HEK293 (cell line): ENCODE measurements around the gene RSPRY1.
A peak's percentile ranks its signal among the peaks of the same experiment; 100 is the strongest.

ENCODE experiments used
- CTCF ChIA-PET: fragments of 350-600 bp; formaldehyde crosslinking; extraction: SDS; loops from one replicate; lab custom pipeline; 2021; ENCODE audit warnings: antibody characterized with exemption; lab: Yijun Ruan, JAX
- POLR2A ChIA-PET: fragments of 300-600 bp; formaldehyde crosslinking; extraction: SDS; loops from one replicate; lab custom pipeline; 2020; ENCODE audit warnings: antibody characterized with exemption, inconsistent platforms; lab: Yijun Ruan, JAX
- H3K27ac ChIP-seq: fragments of 200-500 bp; sonication (Bioruptor generic); 2 replicates; pipeline ENCODE4 v1.5.1; 2014; ENCODE audit warnings: low read depth, low read length, control low read depth, inconsistent platforms; ENCODE audit errors: extremely low read depth
- H3K36me3 ChIP-seq, 2 experiments: fragments of 200-500 bp in 1 of 2; sonication (Bioruptor generic) in 1 of 2; 1 replicate in 1 of 2; 2 replicates in 1 of 2; pipeline ENCODE4 v1.5.1; 2014 to 2017; ENCODE audit warnings: inconsistent platforms in 2 of 2, low read length in 2 of 2; ENCODE audit not compliant: control insufficient read depth in 2 of 2, insufficient read depth in 1 of 2
- H3K4me1 ChIP-seq: fragments of 200-500 bp; sonication (Bioruptor generic); 2 replicates; pipeline ENCODE4 v1.5.1; 2014; ENCODE audit warnings: mild to moderate bottlenecking, low read length, inconsistent platforms; ENCODE audit not compliant: control insufficient read depth, insufficient read depth
- H3K4me3 ChIP-seq: 2 replicates; pipeline ENCODE4 v1.5.1; 2011; ENCODE audit warnings: low read depth, mild to moderate bottlenecking, control low read depth, low read length, moderate library complexity
- H3K9me3 ChIP-seq: fragments of 200-500 bp; sonication (Bioruptor generic); 2 replicates; pipeline ENCODE4 v1.5.1; 2014; ENCODE audit warnings: low read depth, low read length, inconsistent platforms; ENCODE audit not compliant: control insufficient read depth, insufficient read depth
- ELK4 ChIP-seq: IDR thresholded peaks from 2 replicates; pipeline ENCODE4 v1.6.1; 2011; ENCODE audit warnings: mild to moderate bottlenecking, low read depth, low read length, borderline replicate concordance
- KLF10 ChIP-seq: fragments of 450-650 bp; IDR thresholded peaks from 2 replicates; pipeline ENCODE4 v1.5.1; 2018; ENCODE audit warnings: missing biosample characterization, mild to moderate bottlenecking, missing genetic modification characterization
- KLF9 ChIP-seq: fragments of 450-650 bp; formaldehyde crosslinking; IDR thresholded peaks from 2 replicates; pipeline ENCODE4 v1.5.1; 2016; ENCODE audit warnings: missing biosample characterization, missing genetic modification characterization, low read depth
- SP2 ChIP-seq: fragments of 450-650 bp; formaldehyde crosslinking; IDR thresholded peaks from 2 replicates; pipeline ENCODE4 v1.5.1; 2016; ENCODE audit warnings: missing biosample characterization, missing genetic modification characterization
- YY2 ChIP-seq: fragments of 450-650 bp; formaldehyde crosslinking; IDR thresholded peaks from 2 replicates; pipeline ENCODE4 v1.5.1; 2016; ENCODE audit warnings: missing biosample characterization, missing genetic modification characterization
- ZBTB10 ChIP-seq: fragments of 450-650 bp; formaldehyde crosslinking; IDR thresholded peaks from 2 replicates; pipeline ENCODE4 v1.5.1; 2016; ENCODE audit warnings: missing biosample characterization, missing genetic modification characterization
- ZBTB20 ChIP-seq: fragments of 450-650 bp; formaldehyde crosslinking; IDR thresholded peaks from 2 replicates; pipeline ENCODE4 v1.5.1; 2016; ENCODE audit warnings: missing biosample characterization, missing genetic modification characterization
- ZBTB48 ChIP-seq: fragments of 450-650 bp; formaldehyde crosslinking; IDR thresholded peaks from 2 replicates; pipeline ENCODE4 v1.5.1; 2016; ENCODE audit warnings: missing biosample characterization, missing genetic modification characterization
- ZBTB7A ChIP-seq: fragments of 450-650 bp; formaldehyde crosslinking; IDR thresholded peaks from 2 replicates; pipeline ENCODE4 v1.5.1; 2016; ENCODE audit warnings: low read depth, missing biosample characterization, missing genetic modification characterization
- ZEB2 ChIP-seq: fragments of 450-650 bp; formaldehyde crosslinking; IDR thresholded peaks from 2 replicates; pipeline ENCODE4 v1.5.1; 2016; ENCODE audit warnings: missing biosample characterization, missing genetic modification characterization
- ZFHX2 ChIP-seq: fragments of 450-650 bp; formaldehyde crosslinking; conservative IDR thresholded peaks from 2 replicates; pipeline ENCODE4 v1.5.1; 2016; ENCODE audit warnings: missing biosample characterization, missing genetic modification characterization
- ZNF155 ChIP-seq: fragments of 450-650 bp; formaldehyde crosslinking; IDR thresholded peaks from 2 replicates; pipeline ENCODE4 v1.5.1; 2016; ENCODE audit warnings: missing biosample characterization, missing genetic modification characterization
- ZNF19 ChIP-seq: fragments of 450-650 bp; formaldehyde crosslinking; IDR thresholded peaks from 2 replicates; pipeline ENCODE4; 2016; ENCODE audit warnings: missing biosample characterization, missing genetic modification characterization, low read depth
- ZNF2 ChIP-seq: fragments of 450-650 bp; formaldehyde crosslinking; IDR thresholded peaks from 2 replicates; pipeline ENCODE4 v1.5.1; 2016; ENCODE audit warnings: missing biosample characterization, missing genetic modification characterization
- ZNF335 ChIP-seq: fragments of 450-650 bp; formaldehyde crosslinking; conservative IDR thresholded peaks from 2 replicates; pipeline ENCODE4 v1.5.1; 2016; ENCODE audit warnings: missing biosample characterization, missing genetic modification characterization
- ZNF341 ChIP-seq: fragments of 450-650 bp; formaldehyde crosslinking; IDR thresholded peaks from 2 replicates; pipeline ENCODE4; 2016; ENCODE audit warnings: low read depth, missing biosample characterization, missing genetic modification characterization
- ZNF398 ChIP-seq: fragments of 450-650 bp; formaldehyde crosslinking; IDR thresholded peaks from 2 replicates; pipeline ENCODE4 v1.5.1; 2017; ENCODE audit warnings: missing biosample characterization, missing genetic modification characterization
- ZNF433 ChIP-seq: fragments of 450-650 bp; formaldehyde crosslinking; IDR thresholded peaks from 2 replicates; pipeline ENCODE4 v1.5.1; 2016; ENCODE audit warnings: missing biosample characterization, missing genetic modification characterization, low read depth
- ZNF501 ChIP-seq: fragments of 450-650 bp; formaldehyde crosslinking; IDR thresholded peaks from 2 replicates; pipeline ENCODE4 v1.5.1; 2016; ENCODE audit warnings: missing biosample characterization, missing genetic modification characterization
- ZNF518A ChIP-seq: fragments of 450-650 bp; formaldehyde crosslinking; conservative IDR thresholded peaks from 2 replicates; pipeline ENCODE4 v1.5.1; 2016; ENCODE audit warnings: low read depth, missing biosample characterization, missing genetic modification characterization
- ZNF629 ChIP-seq: fragments of 450-650 bp; formaldehyde crosslinking; IDR thresholded peaks from 2 replicates; pipeline ENCODE4 v1.5.1; 2017; ENCODE audit warnings: missing biosample characterization, missing genetic modification characterization
- ZNF692 ChIP-seq: fragments of 450-650 bp; formaldehyde crosslinking; IDR thresholded peaks from 2 replicates; pipeline ENCODE4 v1.5.1; 2016; ENCODE audit warnings: missing biosample characterization, missing genetic modification characterization

The RSPRY1 gene

GRCh38 chr16:57185945-57186871 is at the start of gene RSPRY1, which contains the start of gene PSME3IP1:
TSS of gene RSPRY1 (plus strand) at chr16:57186329. CDS start at chr16:57204659, 18,330 bp downstream.
TSS of gene PSME3IP1 (minus strand) at chr16:57186039. CDS start at chr16:57173854, 12,185 bp downstream.
- CTCF ChIA-PET = interaction anchor here (0.6 to 1.8 kb wide), 5 partner anchors 71 to 940 kb away, joined by 3 to 6 read pairs (median 4); partner anchors contain the start of gene CPNE2
- Histone ChIP-seq H3K36me3 (no peaks in the 10 kb centered on the region; a peak in 1 of 3 replicates), H3K27ac (peak within 1 kb of the TSS; percentile 77), H3K9me3 (no peaks in the 10 kb centered on the region), H3K4me3 (peak within 1 kb of the TSS; percentile 89), H3K4me1 (peaks cover 10% of the 10 kb centered on the region)
- POLR2A ChIA-PET = interaction anchor here (0.6 to 1.9 kb wide), 14 partner anchors 11 to 450 kb away, joined by 3 to 8 read pairs (median 4); partner anchors contain the start of genes ARL2BP, CIAPIN1, COQ9 and POLR2C
- TF ChIP-seq ZNF629 = peak; percentile 60
- peak; percentile 83; the same call in 1 of the 2 replicates for TF ChIP-seq ZBTB7A (tag by site-specific recombination)
- TF ChIP-seq ZNF335 = peak; percentile 87
- TF ChIP-seq ZNF433 (tag by site-specific recombination) = no peak
- peak; percentile 97 for TF ChIP-seq YY2
- peak; percentile 99 for TF ChIP-seq SP2
- TF ChIP-seq ZNF518A (tag by site-specific recombination) = peak; percentile 63; the same call in 1 of the 2 replicates
- TF ChIP-seq ZNF341 (tag by site-specific recombination) = peak; percentile 98
- peak; percentile 95 for TF ChIP-seq ZBTB20 (tag by site-specific recombination)
- TF ChIP-seq ZBTB10 (tag by site-specific recombination) = peak; percentile 32; the same call in 1 of the 2 replicates
- peak; percentile 86 for TF ChIP-seq ZNF398 (tag by site-specific recombination)
- TF ChIP-seq KLF9 = peak; percentile 84
- TF ChIP-seq ZFHX2 (tag by site-specific recombination) = peak; percentile 75
- peak; percentile 84 for TF ChIP-seq KLF10 (tag by site-specific recombination)
- TF ChIP-seq ZEB2 = peak; percentile 47
- peak; percentile 95 for TF ChIP-seq ZNF692 (tag by site-specific recombination)
- no peak for TF ChIP-seq ZNF155 (tag by site-specific recombination)
- TF ChIP-seq ZNF2 (tag by site-specific recombination) = no peak
- TF ChIP-seq ZNF501 (tag by site-specific recombination) = 0 out of 2 replicates have a peak, but pooled peaks have one; percentile 33
- TF ChIP-seq ZBTB48 (tag by site-specific recombination) = no peak
- 0 out of 2 replicates have a peak, but pooled peaks have one; percentile 26 for TF ChIP-seq ELK4
- TF ChIP-seq ZNF19 (tag by site-specific recombination) = no peak
